ENCODE measurements around the gene TREM1. TPM values are rescaled to one million over a fixed set of nuclear protein-coding genes. Genes with fewer than 3 reads are reported as not detected.

TREM1 gene
- total RNA-seq, 4 donors from 2014 or later, result 1.1 to 9.3 (median 1.2) TPM

DNA sequence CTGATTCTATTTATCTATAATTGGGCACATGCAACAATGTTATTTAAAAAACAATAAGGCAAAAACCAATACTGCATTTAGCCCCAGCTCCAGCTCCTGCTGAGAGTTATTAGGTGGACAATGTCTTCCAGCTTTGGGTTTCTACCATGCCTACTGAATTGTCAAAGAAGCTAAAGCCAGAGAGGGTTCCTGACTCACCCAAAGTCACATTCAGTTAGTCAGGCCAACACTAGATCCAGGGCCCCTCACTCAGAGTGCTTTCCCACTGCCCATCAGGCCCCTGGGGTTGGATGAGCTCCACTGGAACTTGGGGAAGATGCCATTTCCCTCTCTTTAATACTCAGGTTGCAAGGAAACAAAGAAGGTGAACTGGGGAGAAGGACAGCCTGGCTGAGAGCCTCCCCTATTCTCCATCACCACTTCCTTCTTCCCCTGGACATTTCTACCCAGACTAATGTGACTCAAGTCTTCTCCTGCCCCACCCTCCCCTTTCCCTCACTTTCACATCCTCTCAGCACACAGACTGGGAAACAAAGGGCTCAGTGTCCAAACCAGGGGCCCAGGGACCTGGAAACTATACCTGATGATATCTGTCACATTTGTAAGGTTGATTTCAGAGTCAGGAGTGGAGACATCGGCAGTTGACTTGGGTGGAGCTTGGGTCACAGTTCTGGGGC lies 6.0 kb downstream of the TREM1 start:
- TF ChIP-seq, protein P1, sequence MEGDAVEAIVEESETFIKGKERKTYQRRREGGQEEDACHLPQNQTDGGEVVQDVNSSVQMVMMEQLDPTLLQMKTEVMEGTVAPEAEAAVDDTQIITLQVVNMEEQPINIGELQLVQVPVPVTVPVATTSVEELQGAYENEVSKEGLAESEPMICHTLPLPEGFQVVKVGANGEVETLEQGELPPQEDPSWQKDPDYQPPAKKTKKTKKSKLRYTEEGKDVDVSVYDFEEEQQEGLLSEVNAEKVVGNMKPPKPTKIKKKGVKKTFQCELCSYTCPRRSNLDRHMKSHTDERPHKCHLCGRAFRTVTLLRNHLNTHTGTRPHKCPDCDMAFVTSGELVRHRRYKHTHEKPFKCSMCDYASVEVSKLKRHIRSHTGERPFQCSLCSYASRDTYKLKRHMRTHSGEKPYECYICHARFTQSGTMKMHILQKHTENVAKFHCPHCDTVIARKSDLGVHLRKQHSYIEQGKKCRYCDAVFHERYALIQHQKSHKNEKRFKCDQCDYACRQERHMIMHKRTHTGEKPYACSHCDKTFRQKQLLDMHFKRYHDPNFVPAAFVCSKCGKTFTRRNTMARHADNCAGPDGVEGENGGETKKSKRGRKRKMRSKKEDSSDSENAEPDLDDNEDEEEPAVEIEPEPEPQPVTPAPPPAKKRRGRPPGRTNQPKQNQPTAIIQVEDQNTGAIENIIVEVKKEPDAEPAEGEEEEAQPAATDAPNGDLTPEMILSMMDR (IDR thresholded peaks at IDR 0.05), result no peak
- no peaks in the 10 kb centered on the region for H3K9me3 ChIP-seq
- H3K27me3 ChIP-seq, result peaks cover 0 to 11% (median 0%) of the 10 kb centered on the region in 4 donors
- peaks cover 0 to 7% (median 0%) of the 10 kb centered on the region in 4 donors for H3K4me1 ChIP-seq
- WGBS, result 86% methylated on average over 1 of the region's 1 CpG
- no peak overlapping the region for H3K4me3 ChIP-seq
- no peak overlapping the region for H3K27ac ChIP-seq (replicated peaks in 1 of 4)
- intact Hi-C loops (cut with DNase I), result no loop called here
- H3K36me3 ChIP-seq, result no peaks in the 10 kb centered on the region
- DNase-seq (ENCODE audit: extremely low spot score), result peak; percentile 80

DNA sequence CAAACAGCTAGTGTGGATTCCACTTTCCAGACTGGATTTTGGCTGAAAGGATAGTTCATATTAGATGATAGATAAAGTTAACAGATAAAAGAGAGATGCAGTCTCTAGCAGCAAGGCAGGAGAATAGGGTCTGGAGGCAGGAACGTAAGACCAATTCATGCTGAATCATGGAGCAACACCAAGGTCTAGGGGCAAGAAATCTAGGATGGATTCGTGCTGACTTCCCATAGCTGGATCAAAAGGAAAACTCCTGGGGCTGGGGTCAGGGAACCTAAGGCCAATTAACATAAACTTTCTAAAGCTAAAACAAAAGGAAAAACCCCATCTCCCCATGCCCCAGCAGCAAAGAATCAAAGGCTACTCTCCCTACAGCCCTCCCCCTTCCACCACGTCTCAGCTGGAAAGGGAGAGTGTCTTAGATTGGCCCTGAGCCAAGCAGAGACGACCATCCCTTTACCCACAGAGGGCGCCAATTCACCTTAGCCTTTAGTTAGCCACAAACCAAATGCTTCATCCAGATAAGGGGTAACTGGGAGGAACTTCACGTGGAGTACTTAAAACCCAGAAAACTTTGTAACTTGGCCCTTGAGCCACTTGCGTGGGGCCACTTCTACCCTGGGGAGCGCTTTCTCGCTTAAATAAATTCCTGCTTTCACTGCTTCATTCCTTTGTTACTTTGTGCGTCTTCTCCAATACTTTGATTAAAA lies 7.6 kb downstream of the TREM1 start:
- Histone ChIP-seq H3K9me3 (no peaks in the 10 kb centered on the region), H3K36me3 (no peaks in the 10 kb centered on the region), H3K27me3 (peaks cover 0 to 21% (median 0%) of the 10 kb centered on the region in 4 donors), H3K4me1 (peaks cover 0 to 7% (median 0%) of the 10 kb centered on the region in 4 donors), H3K27ac (replicated peaks in 1 of 4) (no peak overlapping the region), H3K4me3 (no peak overlapping the region)
- TF ChIP-seq EP300 (IDR thresholded peaks at IDR 0.05) (no peak), POLR2AphosphoS5 (IDR thresholded peaks at IDR 0.05) (no peak), POLR2A (IDR thresholded peaks at IDR 0.05; ENCODE audit: low read depth) (no peak)
- TF ChIP-seq, protein P1 (IDR thresholded peaks at IDR 0.05), result peak in 2 of 3 experiments; percentile 15 to 28
- 28% methylated on average over 10 of the region's 10 CpGs for WGBS
- DNase-seq (ENCODE audit: extremely low spot score), result peak; percentile 91
- intact Hi-C loops (cut with DNase I), result no loop called here

DNA sequence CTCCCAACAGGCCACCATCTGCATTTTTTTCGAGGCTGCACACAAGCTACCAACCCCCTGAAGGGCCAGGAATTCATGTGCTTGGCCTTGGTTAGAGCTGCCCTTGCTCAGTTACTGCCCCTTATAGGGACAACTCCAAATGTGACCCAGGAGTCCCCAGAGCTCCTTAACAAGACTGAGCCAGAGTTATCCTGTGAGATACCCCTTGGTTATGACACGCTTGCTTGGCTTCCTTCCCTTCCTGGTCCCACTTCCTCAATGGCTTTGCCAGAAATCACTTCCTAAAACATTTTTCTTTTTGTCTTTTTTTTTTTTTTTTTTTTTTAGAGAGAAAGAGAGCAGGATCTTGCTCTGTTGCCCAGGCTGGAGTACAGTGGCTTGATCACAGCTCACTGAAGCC lies 8.9 kb downstream of the TREM1 start:
- WGBS, result 64% methylated on average over 2 of the region's 2 CpGs
- no peak for DNase-seq (ENCODE audit: extremely low spot score)

DNA sequence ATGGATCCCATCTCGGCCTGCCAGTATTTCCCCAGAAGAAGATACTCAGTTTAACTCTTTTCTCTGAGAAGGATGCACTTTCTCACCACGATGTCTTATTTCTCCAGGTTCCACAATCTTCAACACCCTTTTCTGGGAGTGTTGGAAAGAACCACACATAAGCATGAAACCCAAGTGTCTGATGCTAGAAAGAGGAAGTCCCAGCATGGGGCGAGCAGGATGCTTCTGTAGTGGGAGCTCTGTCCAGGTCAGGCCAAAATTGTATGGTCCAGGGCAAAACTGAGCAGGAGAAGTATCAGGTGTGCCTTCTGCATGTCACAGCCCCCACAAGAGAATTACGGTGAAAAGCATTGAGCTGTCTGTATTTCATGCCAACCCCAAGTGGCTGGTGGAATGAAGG lies 11.0 kb downstream of the TREM1 start:
- intact Hi-C loops (cut with DNase I), result no loop called here
- TF ChIP-seq POLR2A (IDR thresholded peaks at IDR 0.05; ENCODE audit: low read depth) (no peak), EP300 (IDR thresholded peaks at IDR 0.05) (no peak), POLR2AphosphoS5 (IDR thresholded peaks at IDR 0.05) (no peak)
- TF ChIP-seq, protein P1 (IDR thresholded peaks at IDR 0.05), result no peak
- H3K36me3 ChIP-seq, result no peaks in the 10 kb centered on the region
- H3K4me3 ChIP-seq, result no peak overlapping the region
- no peak for DNase-seq (ENCODE audit: extremely low spot score)
- no peak overlapping the region for H3K27ac ChIP-seq (replicated peaks in 1 of 4)
- H3K27me3 ChIP-seq, result peaks cover 0 to 29% (median 0%) of the 10 kb centered on the region in 4 donors
- peaks cover 0 to 7% (median 0%) of the 10 kb centered on the region in 4 donors for H3K4me1 ChIP-seq
- WGBS, result 85% methylated on average over 4 of the region's 4 CpGs
- no peaks in the 10 kb centered on the region for H3K9me3 ChIP-seq

More for the DNA sequence above, 8.9 kb downstream of the TREM1 start:
- Histone ChIP-seq H3K36me3 (no peaks in the 10 kb centered on the region), H3K27ac (replicated peaks in 1 of 4) (no peak overlapping the region), H3K4me3 (no peak overlapping the region), H3K4me1 (peaks cover 0 to 7% (median 0%) of the 10 kb centered on the region in 4 donors), H3K27me3 (peaks cover 0 to 29% (median 0%) of the 10 kb centered on the region in 4 donors), H3K9me3 (no peaks in the 10 kb centered on the region)
- intact Hi-C loops (cut with DNase I), result no loop called here
- TF ChIP-seq POLR2AphosphoS5 (IDR thresholded peaks at IDR 0.05) (no peak), EP300 (IDR thresholded peaks at IDR 0.05) (no peak), POLR2A (IDR thresholded peaks at IDR 0.05; ENCODE audit: low read depth) (no peak)
- TF ChIP-seq, protein P1 (IDR thresholded peaks at IDR 0.05), result no peak
